Spinal cord (tissue), 10 donors: ENCODE measurements around the gene MERTK. TPM values are rescaled to one million over a fixed set of nuclear protein-coding genes. Genes with fewer than 3 reads are reported as not detected.
A peak's percentile ranks its signal among the peaks of the same experiment; 100 is the strongest.
"Not testable (repeated sequence)": the region's sequence is repeated elsewhere in the genome, so short reads cannot be mapped to it uniquely, and the experiment has no call there.

ENCODE experiments used
- DNase-seq, 6 donors: peaks; one replicate each; pipeline versions ENCODE4 v3.0.0 to v3.0.0-alpha.2; 2013 to 2015; ENCODE audit warnings: low spot score in 6 of 6, low read depth in 4 of 6
- H3K27ac ChIP-seq: one replicate; pipeline ENCODE4 v1.5.1; 2013; ENCODE audit warnings: low read depth, low read length, control low read depth
- H3K27me3 ChIP-seq: one replicate; pipeline ENCODE4 v1.6.1; 2013; ENCODE audit warnings: low read length; ENCODE audit not compliant: control insufficient read depth, insufficient read depth
- H3K36me3 ChIP-seq: one replicate; pipeline ENCODE4 v1.6.1; 2013; ENCODE audit warnings: low read length; ENCODE audit not compliant: control insufficient read depth, insufficient read depth
- H3K4me1 ChIP-seq: one replicate; pipeline ENCODE4 v1.6.1; 2013; ENCODE audit warnings: low read length; ENCODE audit not compliant: control insufficient read depth, insufficient read depth
- H3K4me3 ChIP-seq: one replicate; pipeline ENCODE4 v1.5.1; 2013; ENCODE audit warnings: low read depth, low read length, control low read depth
- H3K9me3 ChIP-seq: one replicate; pipeline ENCODE4 v1.6.1; 2013; ENCODE audit warnings: low read length; ENCODE audit not compliant: control insufficient read depth, insufficient read depth
- WGBS: methylation state at CpG from one replicate; pipeline ENCODE4 v1.1.5; 2013; ENCODE audit warnings: missing lambda C conversion rate; ENCODE audit not compliant: insufficient coverage; 5-methylcytosine and 5-hydroxymethylcytosine counted together
- long read RNA-seq, 4 donors: transcript quantifications; one replicate each; lab custom pipeline, GENCODE V29; 2026
- polyA plus RNA-seq, 2 donors: library from polyadenylated mRNA; unstranded; fragments of 120-200 nt; gene quantifications; one replicate each; pipeline ENCODE4 v1.2.1, GENCODE V29; 2013; ENCODE audit not compliant: insufficient read length in 2 of 2
- total RNA-seq, 2 donors: library from RNA; depleted of rRNA in 1 of 2; stranded (reverse); fragments of 120-200 nt in 1 of 2; fragments of >200 nt in 1 of 2; gene quantifications; one replicate each; pipeline versions ENCODE4 v1.2.3 to v1.2.4, GENCODE V29; 2013 to 2014
- donor health status: healthy.

Gene MERTK
- total RNA-seq (10 to 100 TPM; 13.4 to 16.8 TPM), polyA plus RNA-seq (10 to 100 TPM; 15.8 to 16.8 TPM)
- long read RNA-seq, donor 1 = 0 reads
- long read RNA-seq, donor 2 = 0 reads
- long read RNA-seq, donor 3 = 0 reads
- long read RNA-seq, donor 4, partial matches to known transcripts = 0 of 1 reads
- long read RNA-seq, donor 4, other reads (novel, unspliced or antisense) = 0 of 1 reads

GRCh38 chr2:111897924-111898702 lies at the start of gene MERTK:
MERTK (plus strand) TSS chr2:111898607; CDS start chr2:111898736, 129 bp downstream.
- peak in 4 of 6 donors; percentile 70 to 94 (median 81) for DNase-seq
- WGBS = under 1% methylated on average over 54 of the region's 71 CpGs

GRCh38 chr2:111850646-111851045 lies 47.8 kb upstream of the MERTK start:
- not testable (repeated sequence) for H3K36me3 ChIP-seq, H3K9me3 ChIP-seq, H3K27me3 ChIP-seq, H3K4me1 ChIP-seq, H3K4me3 ChIP-seq, H3K27ac ChIP-seq
- no CpG with 5 or more reads among the region's 4 CpGs for WGBS
- DNase-seq = peak in 4 of 6 donors; percentile 1 to 55 (median 4)

More at GRCh38 chr2:111897924-111898702, at the start of gene MERTK:
- H3K27ac ChIP-seq = peak within 1 kb of the TSS; percentile 88
- H3K4me3 ChIP-seq = peak within 1 kb of the TSS; percentile 85
- peaks cover 18% of the 10 kb centered on the region for H3K4me1 ChIP-seq
- H3K36me3 ChIP-seq = no peaks in the 10 kb centered on the region
- H3K27me3 ChIP-seq = peaks cover 3% of the 10 kb centered on the region
- H3K9me3 ChIP-seq = no peaks in the 10 kb centered on the region

GRCh38 chr2:111852544-111852943 lies 45.9 kb upstream of the MERTK start:
- H3K4me3 ChIP-seq, H3K27ac ChIP-seq, H3K4me1 ChIP-seq, DNase-seq, H3K9me3 ChIP-seq, H3K36me3 ChIP-seq, H3K27me3 ChIP-seq: not testable (repeated sequence)
- no CpG with 5 or more reads among the region's 3 CpGs for WGBS

DNA sequence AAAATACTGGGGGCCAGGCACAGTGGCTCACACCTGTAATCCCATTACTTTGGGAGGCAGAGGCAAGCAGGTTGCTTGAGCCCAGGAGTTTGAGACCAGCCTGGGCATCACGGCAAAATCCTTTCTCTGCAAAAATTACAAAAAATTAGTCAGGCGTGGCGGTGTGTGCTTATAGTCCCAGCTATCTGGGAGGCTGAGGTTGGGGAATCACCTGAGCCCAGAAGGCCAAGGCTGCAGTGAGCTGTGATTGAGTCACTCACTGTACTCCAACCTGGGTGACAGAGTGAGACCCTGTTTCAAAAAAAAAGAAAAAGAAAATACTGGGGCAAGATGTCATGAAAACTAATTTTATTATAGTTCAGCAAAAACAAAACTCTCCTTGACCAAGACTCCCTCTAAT lies 38.4 kb upstream of the MERTK start:
- not testable (repeated sequence) for H3K4me1 ChIP-seq, H3K27me3 ChIP-seq, H3K4me3 ChIP-seq, H3K9me3 ChIP-seq, H3K36me3 ChIP-seq, H3K27ac ChIP-seq, DNase-seq
- WGBS = 100% methylated on average over 1 of the region's 3 CpGs

DNA sequence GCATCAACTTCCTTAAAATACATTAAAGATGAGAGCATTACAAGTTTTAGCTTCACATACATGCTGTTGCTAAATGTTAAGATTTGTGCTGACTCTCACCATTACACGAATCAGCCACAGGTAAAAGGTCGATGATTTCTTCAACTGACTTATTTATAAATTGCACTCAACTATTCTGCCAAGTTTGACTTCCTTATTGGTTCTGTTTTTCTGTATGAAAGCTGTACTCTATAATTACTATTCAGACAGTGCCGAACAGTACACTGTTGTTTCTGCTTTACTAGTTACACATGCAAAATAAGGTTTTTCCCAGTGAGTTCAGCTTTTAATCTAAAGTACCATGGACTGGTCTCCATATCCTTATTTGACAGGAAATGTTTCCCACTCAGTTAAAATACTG lies 33.3 kb upstream of the MERTK start:
- not testable (repeated sequence) for H3K4me1 ChIP-seq
- WGBS = no CpG with 5 or more reads among the region's 3 CpGs

GRCh38 chr2:111872806-111873205 lies 25.6 kb upstream of the MERTK start:
- not testable (repeated sequence) for DNase-seq, H3K36me3 ChIP-seq, H3K4me1 ChIP-seq, H3K9me3 ChIP-seq, H3K27me3 ChIP-seq, H3K27ac ChIP-seq, H3K4me3 ChIP-seq
- no CpG with 5 or more reads among the region's 2 CpGs for WGBS

More for the DNA sequence above, 33.3 kb upstream of the MERTK start:
- not testable (repeated sequence) for H3K36me3 ChIP-seq, H3K9me3 ChIP-seq, H3K4me3 ChIP-seq, H3K27me3 ChIP-seq, DNase-seq, H3K27ac ChIP-seq

GRCh38 chr2:111883661-111884591 lies 14.5 kb upstream of the MERTK start, which contains the start of gene ANAPC1:
ANAPC1 (minus strand) TSS chr2:111884193; CDS start chr2:111880825, 3,368 bp downstream.
- H3K4me3 ChIP-seq = peak within 1 kb of the TSS; percentile 84
- H3K27ac ChIP-seq = peak within 1 kb of the TSS; percentile 84
- H3K27me3 ChIP-seq = no peaks in the 10 kb centered on the region
- peaks cover 4% of the 10 kb centered on the region for H3K36me3 ChIP-seq
- DNase-seq = peak in 4 of 6 donors; percentile 76 to 96 (median 90)
- 0% methylated on average over 71 of the region's 73 CpGs for WGBS
- peaks cover 12% of the 10 kb centered on the region for H3K4me1 ChIP-seq
- no peaks in the 10 kb centered on the region for H3K9me3 ChIP-seq

DNA sequence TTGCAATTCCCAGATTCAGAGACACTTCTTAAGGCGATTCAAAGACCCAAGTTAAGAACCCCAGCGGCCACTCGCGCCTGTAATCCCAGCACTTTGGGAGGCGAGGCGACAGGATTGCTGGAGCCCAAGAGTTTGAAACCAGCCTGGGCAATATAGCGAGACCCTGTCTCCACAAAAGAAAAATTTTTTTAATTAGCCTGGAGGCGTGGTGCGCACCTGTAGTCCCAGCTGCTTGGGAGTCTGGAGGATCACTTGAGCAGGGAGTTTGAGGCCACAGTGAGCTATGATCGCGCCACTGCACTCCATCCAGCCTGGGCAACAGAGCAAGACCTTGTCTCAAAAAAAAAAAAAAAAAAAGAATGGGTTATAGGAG lies 13.8 kb upstream of the MERTK start:
- Histone ChIP-seq H3K4me3 (peak overlapping the region; percentile 84), H3K36me3 (peaks cover 4% of the 10 kb centered on the region), H3K27ac (peak overlapping the region; percentile 84), H3K4me1 (peaks cover 12% of the 10 kb centered on the region), H3K27me3 (no peaks in the 10 kb centered on the region), H3K9me3 (no peaks in the 10 kb centered on the region)
- no peak for DNase-seq
- 27% methylated on average over 9 of the region's 11 CpGs for WGBS

GRCh38 chr2:111896024-111896423 lies 2.4 kb upstream of the MERTK start:
- Histone ChIP-seq H3K9me3 (no peaks in the 10 kb centered on the region), H3K36me3 (no peaks in the 10 kb centered on the region), H3K4me1 (peaks cover 18% of the 10 kb centered on the region), H3K4me3 (no peak overlapping the region), H3K27me3 (peaks cover 3% of the 10 kb centered on the region), H3K27ac (no peak overlapping the region)
- WGBS = 41% methylated on average over 2 of the region's 3 CpGs
- no peak for DNase-seq
